DND-41 (cell line): ENCODE results near the gene GPR15LG.
"Not testable (repeated sequence)": the region's sequence is repeated elsewhere in the genome, so short reads cannot be mapped to it uniquely, and the experiment has no call there.

Experiments
- ATAC-seq: fragments of 200-7000 bp; cut with Tn5 transposase; 3 replicates; pipeline ENCODE4 v1.9.1; 2021; ENCODE audit warnings: low read depth; ENCODE audit not compliant: insufficient read depth
- DNase-seq: peaks from one replicate; pipeline ENCODE4 v3.0.0-alpha.2; 2020
- H2AFZ ChIP-seq: 2 replicates; pipeline ENCODE4 v1.6.0; 2012; ENCODE audit warnings: low read depth, low read length
- H3K27ac ChIP-seq: 2 replicates; pipeline ENCODE4 v1.5.1; 2012; ENCODE audit warnings: low read length, inconsistent platforms
- H3K27me3 ChIP-seq: fragments of 200-600 bp; sonication (generic); 2 replicates; pipeline ENCODE4 v1.6.0; 2012; ENCODE audit warnings: low read length, mild to moderate bottlenecking, inconsistent platforms; ENCODE audit not compliant: insufficient read depth, poor library complexity
- H3K36me3 ChIP-seq: 2 replicates; pipeline ENCODE4 v1.5.1; 2012; ENCODE audit warnings: low read length, inconsistent platforms; ENCODE audit not compliant: insufficient read depth
- H3K4me1 ChIP-seq: 2 replicates; pipeline ENCODE4 v1.5.1; 2012; ENCODE audit warnings: mild to moderate bottlenecking, low read length; ENCODE audit not compliant: insufficient read depth
- H3K4me2 ChIP-seq: 2 replicates; pipeline ENCODE4 v1.6.0; 2012; ENCODE audit warnings: mild to moderate bottlenecking, moderate library complexity, low read length, inconsistent platforms; ENCODE audit not compliant: insufficient read depth
- H3K4me3 ChIP-seq, 2 experiments: fragments of 200-600 bp in 1 of 2; shearing (Covaris generic) in 1 of 2; 2 replicates each; pipeline ENCODE4 v1.5.1; 2012 to 2016; ENCODE audit warnings: inconsistent platforms in 2 of 2, low read length in 2 of 2, mild to moderate bottlenecking in 2 of 2, low read depth in 1 of 2, moderate library complexity in 1 of 2
- H3K79me2 ChIP-seq: 2 replicates; pipeline ENCODE4 v1.6.0; 2012; ENCODE audit warnings: low read length, inconsistent platforms; ENCODE audit not compliant: insufficient read depth
- H3K9ac ChIP-seq: 2 replicates; pipeline ENCODE4 v1.6.0; 2012; ENCODE audit warnings: low read depth, mild to moderate bottlenecking, inconsistent platforms, low read length, moderate library complexity
- H3K9me3 ChIP-seq: 2 replicates; pipeline ENCODE4 v1.5.1; 2012; ENCODE audit warnings: low read length, moderate library complexity, mild to moderate bottlenecking, inconsistent platforms; ENCODE audit not compliant: insufficient read depth, severe bottlenecking
- H4K20me1 ChIP-seq: 2 replicates; pipeline ENCODE4 v1.6.0; 2012; ENCODE audit warnings: low read length; ENCODE audit not compliant: insufficient read depth
- CTCF ChIP-seq: IDR thresholded peaks from 2 replicates; pipeline ENCODE4 v1.5.1; 2012; ENCODE audit warnings: borderline replicate concordance, low read length, moderate library complexity, mild to moderate bottlenecking; ENCODE audit not compliant: poor library complexity, severe bottlenecking; ENCODE audit errors: extremely low read depth
- EZH2 ChIP-seq: IDR thresholded peaks from 3 replicates; pipeline ENCODE4 v1.6.1; 2012; ENCODE audit warnings: borderline replicate concordance, low read depth, mild to moderate bottlenecking, moderate library complexity, low read length, inconsistent platforms; ENCODE audit not compliant: severe bottlenecking

The GPR15LG gene

GRCh38 chr10:84166620-84167288, 6.8 kb upstream of the GPR15LG start:
- Histone ChIP-seq H3K9ac (no peak overlapping the region), H3K4me1 (no peaks in the 10 kb centered on the region), H3K4me2 (no peak overlapping the region), H3K36me3 (no peaks in the 10 kb centered on the region), H2AFZ (no peak overlapping the region), H3K79me2 (no peaks in the 10 kb centered on the region), H3K27ac (no peak overlapping the region), H3K27me3 (peaks cover 7% of the 10 kb centered on the region), H3K4me3 (no peak overlapping the region), H3K9me3 (no peaks in the 10 kb centered on the region), H4K20me1 (no peaks in the 10 kb centered on the region)
- TF ChIP-seq CTCF (no peak), EZH2 (no peak)
- DNase-seq = no peak
- ATAC-seq = no peak

GRCh38 chr10:84167289-84167653, 6.3 kb upstream of the GPR15LG start:
- H4K20me1 ChIP-seq, H3K4me1 ChIP-seq, H3K36me3 ChIP-seq, H3K27me3 ChIP-seq, H3K4me2 ChIP-seq, H3K79me2 ChIP-seq, ATAC-seq, H2AFZ ChIP-seq, H3K4me3 ChIP-seq, H3K9me3 ChIP-seq, DNase-seq, H3K9ac ChIP-seq, H3K27ac ChIP-seq: not testable (repeated sequence)

- H3K4me3 ChIP-seq, H3K4me1 ChIP-seq, H2AFZ ChIP-seq, H3K27ac ChIP-seq, ATAC-seq, H3K27me3 ChIP-seq, H3K4me2 ChIP-seq, H3K79me2 ChIP-seq, H3K9ac ChIP-seq, DNase-seq, H3K36me3 ChIP-seq, H3K9me3 ChIP-seq, H4K20me1 ChIP-seq: not testable (repeated sequence)
These were observed 5.2 kb upstream of the GPR15LG start for GRCh38 chr10:84168382-84168781.

- H3K27ac ChIP-seq, H3K36me3 ChIP-seq, H3K4me1 ChIP-seq, ATAC-seq, H3K4me2 ChIP-seq, DNase-seq, H4K20me1 ChIP-seq, H3K4me3 ChIP-seq, H3K27me3 ChIP-seq, H2AFZ ChIP-seq, H3K9me3 ChIP-seq, H3K9ac ChIP-seq, H3K79me2 ChIP-seq: not testable (repeated sequence)
These were observed 2.4 kb upstream of the GPR15LG start for GRCh38 chr10:84171237-84171636.

GRCh38 chr10:84171700-84172466, 1.7 kb upstream of the GPR15LG start:
- H3K4me1 ChIP-seq, H2AFZ ChIP-seq, H3K79me2 ChIP-seq, H3K9me3 ChIP-seq, H3K36me3 ChIP-seq, H3K27ac ChIP-seq, H3K9ac ChIP-seq, ATAC-seq, H3K4me2 ChIP-seq, DNase-seq, H3K4me3 ChIP-seq, H3K27me3 ChIP-seq, H4K20me1 ChIP-seq: not testable (repeated sequence)
